ENCODE measurements around the gene IFT88. TPM values are rescaled to one million over a fixed set of nuclear protein-coding genes. Genes with fewer than 3 reads are reported as not detected.
A peak's percentile ranks its signal among the peaks of the same experiment; 100 is the strongest.

The IFT88 gene
- total and polyA plus RNA-seq, 2 of the 4 experiments (the other 2 are of a cell fraction): 5.5 to 8.6 TPM

DNA sequence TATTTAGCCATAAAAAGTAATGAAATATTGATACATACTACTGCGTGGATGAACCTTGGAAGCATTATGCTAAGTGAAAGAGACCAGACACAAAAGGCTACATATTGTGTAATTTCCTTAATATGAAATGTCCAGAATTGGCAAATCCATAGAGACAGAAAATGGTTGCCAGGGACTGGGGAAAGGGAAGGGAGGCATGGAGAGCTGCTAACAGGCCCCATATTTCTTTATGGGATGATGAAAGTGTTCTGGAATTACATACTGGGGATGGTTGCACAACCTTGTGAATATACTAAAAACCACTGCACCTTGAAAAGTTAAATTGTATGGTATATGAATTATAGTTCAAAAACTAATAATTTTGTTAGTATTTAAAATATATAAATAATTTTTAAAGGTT lies 3.6 kb downstream of the IFT88 start:
- no peak overlapping the region for H3K18ac ChIP-seq (ENCODE audit: low read depth, low read length)
- H2BK20ac ChIP-seq (ENCODE audit: low read depth, low read length): no peak overlapping the region
- H2AFZ ChIP-seq (replicated peaks; ENCODE audit: low read length, poor library complexity): no peak overlapping the region
- ChIA-PET CTCF (no interaction called here), POLR2A (ENCODE audit: unreplicated experiment) (no interaction called here)
- H3K4me2 ChIP-seq (ENCODE audit: low read depth, low read length): no peak overlapping the region
- no peak overlapping the region for H3K9ac ChIP-seq (ENCODE audit: low read depth, low read length)
- no peak overlapping the region for H4K91ac ChIP-seq (ENCODE audit: insufficient read depth, low read depth, low read length)
- H3K9me3 ChIP-seq (ENCODE audit: control insufficient read depth, insufficient read depth, low read length): peaks cover under 1% of the 10 kb centered on the region; the same call in 1 of the 2 replicates
- H3K56ac ChIP-seq (ENCODE audit: extremely low read depth, insufficient read depth, low read length): no peak overlapping the region
- H2BK5ac ChIP-seq (ENCODE audit: low read depth, low read length, poor library complexity, severe bottlenecking): no peak overlapping the region
- H3K27me3 ChIP-seq (ENCODE audit: control insufficient read depth, insufficient read depth, low read length): no peaks in the 10 kb centered on the region
- H3K23ac ChIP-seq (ENCODE audit: low read depth, low read length): no peak overlapping the region
- no TSS peak for BruUV-seq (replicated peaks)
- no CpG with 5 or more reads among the region's 1 CpG for WGBS, 2 experiments (ENCODE audit: extremely low coverage in 2 of 2, insufficient read length in 1 of 2)
- H2BK120ac ChIP-seq (ENCODE audit: low read depth, low read length): no peak overlapping the region
- no peaks in the 10 kb centered on the region for H4K20me1 ChIP-seq (ENCODE audit: insufficient read depth, low read length)
- H2BK15ac ChIP-seq (ENCODE audit: low read depth, low read length): no peak overlapping the region
- no peak overlapping the region for H3K4ac ChIP-seq (ENCODE audit: low read depth, low read length)
- dilution Hi-C loops (cut with HindIII; ENCODE audit: low sequenced_read_pairs, unreplicated experiment): no loop called here
- DNase-seq (peak; percentile 49), ATAC-seq (ENCODE audit: low read depth) (no peak)
- no peak overlapping the region for H3K4me3 ChIP-seq (ENCODE audit: insufficient read depth, low read depth, low read length)
- H4K5ac ChIP-seq (ENCODE audit: low read depth, low read length): no peak overlapping the region
- TF ChIP-seq MXI1 (IDR thresholded peaks at IDR 0.05; ENCODE audit: borderline replicate concordance, low read depth, low read length) (no peak), FOS (IDR thresholded peaks at IDR 0.05; ENCODE audit: low read depth, low read length) (no peak), CEBPB (IDR thresholded peaks at IDR 0.05; ENCODE audit: low read depth, low read length) (peak; percentile 80)
- TF ChIP-seq, protein P1, sequence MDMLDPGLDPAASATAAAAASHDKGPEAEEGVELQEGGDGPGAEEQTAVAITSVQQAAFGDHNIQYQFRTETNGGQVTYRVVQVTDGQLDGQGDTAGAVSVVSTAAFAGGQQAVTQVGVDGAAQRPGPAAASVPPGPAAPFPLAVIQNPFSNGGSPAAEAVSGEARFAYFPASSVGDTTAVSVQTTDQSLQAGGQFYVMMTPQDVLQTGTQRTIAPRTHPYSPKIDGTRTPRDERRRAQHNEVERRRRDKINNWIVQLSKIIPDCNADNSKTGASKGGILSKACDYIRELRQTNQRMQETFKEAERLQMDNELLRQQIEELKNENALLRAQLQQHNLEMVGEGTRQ (IDR thresholded peaks at IDR 0.05; ENCODE audit: low read depth, low read length): no peak
- TF ChIP-seq, protein P2, sequence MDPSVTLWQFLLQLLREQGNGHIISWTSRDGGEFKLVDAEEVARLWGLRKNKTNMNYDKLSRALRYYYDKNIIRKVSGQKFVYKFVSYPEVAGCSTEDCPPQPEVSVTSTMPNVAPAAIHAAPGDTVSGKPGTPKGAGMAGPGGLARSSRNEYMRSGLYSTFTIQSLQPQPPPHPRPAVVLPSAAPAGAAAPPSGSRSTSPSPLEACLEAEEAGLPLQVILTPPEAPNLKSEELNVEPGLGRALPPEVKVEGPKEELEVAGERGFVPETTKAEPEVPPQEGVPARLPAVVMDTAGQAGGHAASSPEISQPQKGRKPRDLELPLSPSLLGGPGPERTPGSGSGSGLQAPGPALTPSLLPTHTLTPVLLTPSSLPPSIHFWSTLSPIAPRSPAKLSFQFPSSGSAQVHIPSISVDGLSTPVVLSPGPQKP (IDR thresholded peaks at IDR 0.05; ENCODE audit: borderline replicate concordance, low read depth, low read length): no peak
- H3K4me1 ChIP-seq (ENCODE audit: control insufficient read depth, insufficient read depth, low read length): no peaks in the 10 kb centered on the region
- no peak overlapping the region for H2AK5ac ChIP-seq (ENCODE audit: low read depth, low read length)
- no peaks in the 10 kb centered on the region for H3K36me3 ChIP-seq (ENCODE audit: control insufficient read depth, insufficient read depth, low read length)
- no peak overlapping the region for H3K14ac ChIP-seq (replicated peaks; ENCODE audit: low read depth, low read length)
- H3K9me1 ChIP-seq (ENCODE audit: insufficient read depth, low read length): no peaks in the 10 kb centered on the region; the same call in 1 of the 2 replicates
- in situ Hi-C loops (cut with MboI; ENCODE audit: low sequenced_read_pairs): no loop called here
- intact Hi-C loops (cut with micrococcal nuclease): no loop called here
- H4K8ac ChIP-seq (ENCODE audit: low read depth in 2 of 2, low read length in 2 of 2): no peak overlapping the region
- no peak overlapping the region for H3K27ac ChIP-seq (ENCODE audit: insufficient read depth, low read length)
- peaks cover 8 to 30% of the 10 kb centered on the region in 2 experiments; a peak in 3 of 4 replicates for H3K79me1 ChIP-seq (ENCODE audit: low read depth in 1 of 2, low read length in 2 of 2)
- no peak overlapping the region for H2AK9ac ChIP-seq (replicated peaks; ENCODE audit: low read depth, low read length, poor library complexity)

Measured in IMR-90 (cell line).